Neural cell (in vitro differentiated cells): ENCODE measurements around the gene BABAM2. TPM values are rescaled to one million over a fixed set of nuclear protein-coding genes. Genes with fewer than 3 reads are reported as not detected.

Experiments
- H2AFZ ChIP-seq: fragments of 200-600, 300-800 bp; sonication (generic), shearing (Covaris generic); 2 replicates; pipeline ENCODE4 v1.6.0; 2014; ENCODE audit warnings: low read depth, mild to moderate bottlenecking, antibody characterized with exemption, low read length, moderate library complexity
- H3F3A ChIP-seq: fragments of 200-600 bp; shearing (Covaris generic); 2 replicates; pipeline ENCODE4 v1.6.1; 2016; ENCODE audit warnings: mild to moderate bottlenecking, moderate library complexity, mixed read lengths, antibody characterized with exemption, low read length; ENCODE audit not compliant: insufficient read depth, poor library complexity, severe bottlenecking
- H3K27ac ChIP-seq: fragments of 200-600, 300-800 bp; sonication (generic), shearing (Covaris generic); 2 replicates; pipeline ENCODE4 v1.5.1; 2014; ENCODE audit warnings: mild to moderate bottlenecking, low read length, moderate library complexity
- H3K27me3 ChIP-seq: fragments of 300-800, 200-600 bp; sonication (generic), shearing (Covaris generic); 2 replicates; pipeline ENCODE4 v1.6.0; 2014; ENCODE audit warnings: mild to moderate bottlenecking, low read depth, low read length, moderate library complexity; ENCODE audit not compliant: insufficient read depth
- H3K36me3 ChIP-seq: fragments of 300-800, 200-600 bp; sonication (generic), shearing (Covaris generic); 2 replicates; pipeline ENCODE4 v1.5.1; 2014; ENCODE audit warnings: mild to moderate bottlenecking, antibody characterized with exemption, low read length, moderate library complexity; ENCODE audit not compliant: insufficient read depth
- H3K4me2 ChIP-seq: fragments of 300-800, 200-600 bp; sonication (generic), shearing (Covaris generic); 2 replicates; pipeline ENCODE4 v1.6.0; 2014; ENCODE audit warnings: mild to moderate bottlenecking, low read length
- H3K4me3 ChIP-seq: fragments of 300-800, 200-600 bp; sonication (generic), shearing (Covaris generic); 2 replicates; pipeline ENCODE4 v1.5.1; 2014; ENCODE audit warnings: mild to moderate bottlenecking, low read length, moderate library complexity
- H3K79me2 ChIP-seq: fragments of 200-600 bp; shearing (Covaris generic); replicated peaks from 2 replicates; pipeline ENCODE4 v1.6.0; 2014; ENCODE audit warnings: mild to moderate bottlenecking, low read length, moderate library complexity; ENCODE audit not compliant: insufficient read depth
- H3K9ac ChIP-seq: fragments of 300-800, 200-600 bp; sonication (generic), shearing (Covaris generic); 2 replicates; pipeline ENCODE4 v1.6.1; 2016; ENCODE audit warnings: mild to moderate bottlenecking, low read length, mixed read lengths
- H3K9me2 ChIP-seq: fragments of 200-600 bp; shearing (Covaris generic); 2 replicates; pipeline ENCODE4 v1.6.1; 2016; ENCODE audit warnings: mild to moderate bottlenecking, low read length, mixed read lengths; ENCODE audit not compliant: insufficient read depth
- H3K9me3 ChIP-seq: fragments of 200-600, 300-800 bp; sonication (generic), shearing (Covaris generic); 2 replicates; pipeline ENCODE4 v1.6.1; 2016; ENCODE audit warnings: mild to moderate bottlenecking, mixed run types, low read length, moderate library complexity, mixed read lengths
- H4K20me1 ChIP-seq: fragments of 200-600 bp; shearing (Covaris generic); 2 replicates; pipeline ENCODE4 v1.6.1; 2016; ENCODE audit warnings: mild to moderate bottlenecking, mixed run types; ENCODE audit not compliant: insufficient read depth
- CTCF ChIP-seq: fragments of 450-650 bp; IDR thresholded peaks from 2 replicates; pipeline ENCODE4 v1.5.1; 2014; ENCODE audit warnings: antibody characterized with exemption, mild to moderate bottlenecking, moderate library complexity; ENCODE audit not compliant: poor library complexity, severe bottlenecking
- EZH2 ChIP-seq: fragments of 200-600, 300-800 bp; shearing (Covaris generic), sonication (generic); IDR thresholded peaks from 2 replicates; pipeline ENCODE4 v1.6.1; 2014; ENCODE audit warnings: antibody characterized with exemption, low read length, borderline replicate concordance, mild to moderate bottlenecking; ENCODE audit not compliant: insufficient read depth, poor library complexity, severe bottlenecking
- MXI1 ChIP-seq: fragments of 450-650 bp; conservative IDR thresholded peaks from 2 replicates; pipeline ENCODE4 v1.6.1; 2014; ENCODE audit warnings: antibody characterized with exemption, mild to moderate bottlenecking; ENCODE audit not compliant: poor library complexity, severe bottlenecking
- POLR2AphosphoS5 ChIP-seq: IDR thresholded peaks from 2 replicates; pipeline ENCODE4 v1.6.1; 2012
- RAD21 ChIP-seq: fragments of 450-650 bp; conservative IDR thresholded peaks from 2 replicates; pipeline ENCODE4 v1.6.1; 2014; ENCODE audit warnings: antibody characterized with exemption, mild to moderate bottlenecking, moderate library complexity
- REST ChIP-seq: IDR thresholded peaks from 2 replicates; pipeline ENCODE4 v1.6.1; 2012; ENCODE audit warnings: borderline replicate concordance
- SMC3 ChIP-seq: fragments of 450-650 bp; conservative IDR thresholded peaks from 2 replicates; pipeline ENCODE4 v1.6.1; 2014; ENCODE audit warnings: antibody characterized with exemption, mild to moderate bottlenecking, moderate library complexity; ENCODE audit not compliant: poor library complexity
- TAF1 ChIP-seq: IDR thresholded peaks from 2 replicates; pipeline ENCODE4 v1.6.1; 2012; ENCODE audit warnings: low read depth
- polyA plus RNA-seq: library from polyadenylated mRNA; depleted of rRNA; stranded (reverse); fragments of >200 nt; gene quantifications from 2 replicates; pipeline ENCODE4 v1.2.3, GENCODE V29; 2014

BABAM2 gene
- polyA plus RNA-seq, 1 donor from 2014 or later, result 15.3 TPM

GRCh38 chr2:28000287-28000686 lies 109.8 kb downstream of the BABAM2 start:
- no peaks in the 10 kb centered on the region for H3K9me2 ChIP-seq

GRCh38 chr2:28002181-28002580 lies 111.7 kb downstream of the BABAM2 start:
- no peaks in the 10 kb centered on the region for H3K36me3 ChIP-seq

More at GRCh38 chr2:28000287-28000686, 109.8 kb downstream of the BABAM2 start:
- Histone ChIP-seq H3K79me2 (no peaks in the 10 kb centered on the region), H3K9me3 (no peaks in the 10 kb centered on the region), H2AFZ (no peak overlapping the region), H3K4me2 (no peak overlapping the region), H3F3A (no peaks in the 10 kb centered on the region), H3K4me3 (no peak overlapping the region), H3K9ac (no peak overlapping the region), H3K27me3 (no peaks in the 10 kb centered on the region), H4K20me1 (no peaks in the 10 kb centered on the region), H3K27ac (no peak overlapping the region), H3K36me3 (no peaks in the 10 kb centered on the region)
- TF ChIP-seq RAD21 (no peak), CTCF (no peak), EZH2 (no peak), POLR2AphosphoS5 (no peak), TAF1 (no peak), SMC3 (no peak)

More at GRCh38 chr2:28002181-28002580, 111.7 kb downstream of the BABAM2 start:
- Histone ChIP-seq H3K9ac (no peak overlapping the region), H2AFZ (no peak overlapping the region), H3K9me3 (no peaks in the 10 kb centered on the region), H3K79me2 (no peaks in the 10 kb centered on the region), H3F3A (no peaks in the 10 kb centered on the region), H3K9me2 (no peaks in the 10 kb centered on the region), H3K4me2 (no peak overlapping the region), H3K27ac (no peak overlapping the region), H4K20me1 (no peaks in the 10 kb centered on the region), H3K4me3 (no peak overlapping the region), H3K27me3 (no peaks in the 10 kb centered on the region)
- TF ChIP-seq REST (no peak), MXI1 (no peak), TAF1 (no peak), POLR2AphosphoS5 (no peak), EZH2 (no peak), CTCF (no peak)
